ENCODE measurements around the gene DHX58.

DHX58 gene

DNA sequence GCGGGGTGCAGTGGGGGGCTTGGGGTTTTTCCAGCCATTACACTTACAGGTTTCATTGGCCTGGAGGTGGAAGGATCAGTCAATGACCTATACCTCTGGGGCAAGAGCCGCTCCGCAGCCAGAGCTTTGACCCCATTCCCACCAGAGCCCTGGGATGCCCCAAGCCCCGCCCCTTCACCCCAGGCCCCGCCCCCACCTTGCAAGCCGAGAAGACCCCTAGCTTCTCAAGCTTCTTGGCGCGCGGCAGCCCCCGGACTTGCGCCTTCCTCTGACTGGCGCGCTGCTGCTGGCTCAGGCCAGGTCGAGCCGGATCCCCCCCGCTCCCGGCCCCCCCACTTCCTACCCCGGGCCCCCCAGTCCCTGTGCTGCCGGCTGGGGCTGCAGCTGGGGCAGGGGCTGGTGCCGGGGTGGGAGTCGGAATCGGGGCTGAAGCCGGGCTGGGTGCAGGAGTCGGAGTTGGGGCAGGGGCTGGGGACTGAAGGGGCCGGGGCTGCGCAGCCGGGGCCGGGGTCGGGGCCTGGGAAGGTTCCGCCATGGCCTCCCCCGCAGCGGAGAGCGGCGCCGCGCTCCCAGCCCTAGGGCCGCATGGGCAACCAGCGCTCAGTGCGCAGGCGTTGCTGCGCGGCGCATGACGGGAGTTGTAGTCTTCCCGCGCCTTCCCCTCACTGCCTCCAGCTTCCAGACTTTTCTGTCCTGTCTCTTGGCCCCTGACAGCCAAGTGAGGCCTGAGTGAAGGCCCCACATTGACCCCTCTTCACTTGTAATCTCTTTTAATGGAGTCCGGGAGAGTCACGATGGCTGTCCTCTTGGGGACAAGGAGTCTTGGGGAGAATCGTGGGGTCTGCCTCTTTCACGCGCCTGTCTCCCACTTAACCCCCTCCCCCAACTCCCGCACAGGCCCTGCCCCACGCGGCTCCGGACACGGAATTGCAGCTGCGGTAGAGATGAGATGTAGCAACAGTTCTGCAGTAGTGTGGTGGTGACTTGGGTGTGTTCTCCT lies 8.6 kb upstream of the DHX58 start, which contains the start of gene KAT2A:
Gene KAT2A, minus strand, starts transcription at position 598 of the 1,000 bp plus-strand sequence. Its CDS starts 63 bp downstream, at position 535.
- peak within 1 kb of the TSS; percentile 66 for H3K4me3 ChIP-seq (ENCODE audit: low read depth, low read length)
- peak; percentile 82 for DNase-seq (ENCODE audit: low read depth)
- TF ChIP-seq CTCF (conservative IDR thresholded peaks at IDR 0.05; ENCODE audit: low read depth, low read length) = no peak

- peak overlapping the region; percentile 66 for H3K4me3 ChIP-seq (ENCODE audit: low read depth, low read length)
- DNase-seq (ENCODE audit: low read depth) = no peak
- no peak for TF ChIP-seq CTCF (conservative IDR thresholded peaks at IDR 0.05; ENCODE audit: low read depth, low read length)
These were observed 7.8 kb upstream of the DHX58 start for GRCh38 chr17:42120161-42120769.

DNA sequence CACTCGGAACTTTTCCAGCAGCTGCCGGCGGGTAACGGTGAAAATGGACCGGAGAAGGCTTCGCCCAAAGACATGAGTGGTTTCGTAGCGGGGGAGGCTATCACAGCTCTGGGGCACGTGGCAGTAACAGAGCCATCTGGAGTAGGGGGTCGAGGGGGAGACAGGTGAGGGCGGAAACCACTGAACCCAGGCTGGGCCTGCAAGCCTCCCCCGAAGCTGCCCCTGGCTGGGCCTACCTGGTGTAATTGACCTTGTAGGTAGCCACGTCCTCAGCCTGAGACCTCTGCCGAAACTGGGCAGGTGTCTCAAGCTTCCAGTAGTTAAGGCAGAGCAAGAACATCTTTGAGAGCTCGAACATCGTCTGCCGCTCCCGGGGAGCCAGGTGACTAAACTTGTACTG lies 6.8 kb upstream of the DHX58 start:
- TF ChIP-seq CTCF (conservative IDR thresholded peaks at IDR 0.05; ENCODE audit: low read depth, low read length) = no peak
- no peak overlapping the region for H3K4me3 ChIP-seq (ENCODE audit: low read depth, low read length)
- no peak for DNase-seq (ENCODE audit: low read depth)

GRCh38 chr17:42118545-42118944 lies 6.0 kb upstream of the DHX58 start:
- DNase-seq (ENCODE audit: low read depth) = peak; percentile 57

DNA sequence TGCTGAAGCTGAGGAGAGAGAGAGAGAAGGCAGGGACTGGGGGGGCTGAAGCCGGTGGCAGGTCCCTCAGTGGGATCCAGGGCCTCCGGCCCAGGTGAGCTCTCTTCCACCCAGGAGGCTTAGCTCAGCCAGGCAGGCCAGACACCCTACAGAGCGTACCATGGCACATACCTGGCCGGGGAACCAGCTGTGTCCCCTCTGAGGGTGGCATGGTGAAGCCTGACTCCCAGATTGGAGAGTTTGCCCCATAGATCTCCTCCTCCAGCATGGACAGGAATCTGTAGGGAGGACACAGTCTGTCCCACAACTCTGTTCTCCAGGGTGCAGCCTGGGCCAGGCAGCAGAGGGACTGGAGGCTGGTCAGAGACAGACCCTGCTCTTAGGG lies 5.6 kb upstream of the DHX58 start:
- no peak overlapping the region for H3K4me3 ChIP-seq (ENCODE audit: low read depth, low read length)
- no peak for TF ChIP-seq CTCF (conservative IDR thresholded peaks at IDR 0.05; ENCODE audit: low read depth, low read length)
- no peak for DNase-seq (ENCODE audit: low read depth)

More at GRCh38 chr17:42118545-42118944, 6.0 kb upstream of the DHX58 start:
- H3K4me3 ChIP-seq (ENCODE audit: low read depth, low read length) = no peak overlapping the region
- TF ChIP-seq CTCF (conservative IDR thresholded peaks at IDR 0.05; ENCODE audit: low read depth, low read length) = peak; percentile 71

DNA sequence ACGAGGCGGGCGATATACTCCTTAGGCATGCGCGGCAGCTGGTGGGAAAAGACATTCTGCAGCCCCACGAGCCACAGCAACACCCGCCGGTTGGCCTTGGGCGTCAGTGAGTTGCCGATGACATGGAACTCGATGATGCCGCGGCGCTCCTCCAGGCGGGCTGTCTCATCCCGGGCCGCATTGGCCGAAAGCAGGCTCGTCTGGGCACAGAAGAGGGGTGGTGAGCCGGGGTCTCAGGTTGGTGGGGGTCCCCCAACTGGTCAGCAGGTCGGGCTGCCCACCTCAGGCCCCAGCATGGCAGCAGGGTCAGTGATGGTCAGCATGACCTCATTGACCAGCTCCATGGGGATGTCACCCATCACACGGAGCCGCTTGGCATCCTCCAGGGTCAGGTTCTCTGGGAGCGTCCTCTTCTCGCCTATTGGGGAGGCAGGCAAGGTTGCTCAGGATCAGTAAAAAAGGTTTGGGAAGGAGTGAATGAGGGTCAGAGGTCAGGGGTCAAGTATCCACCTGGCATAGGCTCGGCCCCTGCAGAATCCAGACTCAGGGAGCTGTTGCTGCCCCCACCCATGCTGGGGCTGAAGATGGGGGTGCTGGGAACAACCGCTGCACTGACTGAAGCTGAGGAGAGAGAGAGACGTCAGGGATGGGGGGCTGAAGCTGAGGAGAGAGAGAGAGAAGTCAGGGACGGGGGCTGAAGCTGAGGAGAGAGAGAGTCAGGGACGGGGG lies 5.0 kb upstream of the DHX58 start:
- no peak for TF ChIP-seq CTCF (conservative IDR thresholded peaks at IDR 0.05; ENCODE audit: low read depth, low read length)
- no peak for DNase-seq (ENCODE audit: low read depth)
- no peak overlapping the region for H3K4me3 ChIP-seq (ENCODE audit: low read depth, low read length)
